SU-DHL-6 (cell line): Measurements from ENCODE around the gene PNPLA3.

Experiments
- H2AFZ ChIP-seq: fragments of 200-600 bp; sonication (generic); 2 replicates; pipeline ENCODE4 v1.6.1; 2014; ENCODE audit warnings: low read depth, mild to moderate bottlenecking, moderate library complexity, mixed read lengths, antibody characterized with exemption, low read length; ENCODE audit not compliant: severe bottlenecking
- H3F3A ChIP-seq: fragments of 200-600 bp; shearing (Covaris generic); 2 replicates; pipeline ENCODE4 v1.6.0; 2016; ENCODE audit warnings: antibody characterized with exemption, mild to moderate bottlenecking; ENCODE audit not compliant: insufficient read depth
- H3K27ac ChIP-seq: fragments of 200-600 bp; sonication (generic); 2 replicates; pipeline ENCODE4 v1.5.1; 2016; ENCODE audit warnings: low read depth, mild to moderate bottlenecking, low read length, moderate library complexity, mixed read lengths
- H3K27me3 ChIP-seq: fragments of 200-600 bp; sonication (generic), shearing (Covaris generic); 2 replicates; pipeline ENCODE4 v1.6.0; 2014; ENCODE audit warnings: mild to moderate bottlenecking, low read length
- H3K36me3 ChIP-seq: fragments of 200-600 bp; sonication (generic); 2 replicates; pipeline ENCODE4 v1.6.1; 2014; ENCODE audit warnings: mild to moderate bottlenecking, low read length, mixed read lengths
- H3K4me2 ChIP-seq: fragments of 300-600, 200-600 bp; shearing (Covaris generic), sonication (generic); 2 replicates; pipeline ENCODE4 v1.6.0; 2014; ENCODE audit warnings: low read length, low read depth, mild to moderate bottlenecking; ENCODE audit not compliant: poor library complexity, severe bottlenecking
- H3K4me3 ChIP-seq: fragments of 200-600 bp; sonication (generic); 2 replicates; pipeline ENCODE4 v1.5.1; 2014; ENCODE audit warnings: antibody characterized with exemption, low read length, mild to moderate bottlenecking, mixed read lengths; ENCODE audit not compliant: insufficient read depth, poor library complexity, severe bottlenecking
- H3K79me2 ChIP-seq: fragments of 200-600 bp; sonication (generic); 2 replicates; pipeline ENCODE4 v1.6.1; 2014; ENCODE audit warnings: mild to moderate bottlenecking, low read length, moderate library complexity; ENCODE audit not compliant: insufficient read depth
- H3K9ac ChIP-seq: fragments of 200-600 bp; sonication (generic); 2 replicates; pipeline ENCODE4 v1.7.0; 2014; ENCODE audit warnings: mild to moderate bottlenecking, low read length
- H3K9me2 ChIP-seq: fragments of 200-600 bp; sonication (generic); replicated peaks from 2 replicates; pipeline ENCODE4 v1.6.1; 2014; ENCODE audit warnings: low read length; ENCODE audit not compliant: insufficient read depth
- H3K9me3 ChIP-seq: fragments of 200-600 bp; sonication (generic); 2 replicates; pipeline ENCODE4 v1.6.1; 2014; ENCODE audit warnings: low read length, mixed read lengths; ENCODE audit not compliant: insufficient read depth
- H4K20me1 ChIP-seq: fragments of 200-600 bp; sonication (generic); 2 replicates; pipeline ENCODE4 v1.6.1; 2014; ENCODE audit warnings: low read depth, mild to moderate bottlenecking, antibody characterized with exemption, low read length, moderate library complexity, mixed read lengths
- EZH2phosphoT487 ChIP-seq: fragments of 200-600 bp; sonication (generic), shearing (Covaris generic); conservative IDR thresholded peaks from 2 replicates; pipeline ENCODE4 v1.6.1; 2018; ENCODE audit warnings: mild to moderate bottlenecking, antibody characterized with exemption, low read length, moderate library complexity, mixed read lengths
- TF ChIP-seq, protein P1 (sequence below): fragments of 200-600 bp; sonication (generic); IDR thresholded peaks from one replicate; pipeline ENCODE4 v1.5.1; 2017; ENCODE audit warnings: antibody characterized with exemption, mild to moderate bottlenecking, low read length, moderate library complexity; ENCODE audit not compliant: insufficient read depth, poor library complexity, severe bottlenecking

Gene PNPLA3

DNA sequence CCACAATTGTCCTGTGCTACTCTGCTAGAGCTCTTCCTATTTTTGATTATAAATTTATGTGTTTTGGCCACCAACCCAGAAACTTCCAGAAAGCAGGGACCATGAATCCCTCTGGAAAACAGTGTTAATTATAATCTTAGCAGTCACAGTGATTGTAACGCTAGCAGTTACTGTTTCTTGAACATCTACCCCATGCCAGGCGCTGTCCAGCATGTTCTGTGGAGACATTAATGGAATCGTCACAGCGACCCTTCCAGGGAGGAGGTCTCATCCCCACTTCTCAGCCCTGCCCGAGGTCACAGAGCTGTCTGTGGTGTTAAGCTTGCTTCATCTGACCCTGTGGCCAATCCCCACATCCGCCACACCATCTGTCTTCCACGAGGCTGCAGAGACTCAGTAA is 17.9 kb upstream of the PNPLA3 start:
- no peaks in the 10 kb centered on the region for H3F3A ChIP-seq
- no peaks in the 10 kb centered on the region for H3K9me3 ChIP-seq
- no peaks in the 10 kb centered on the region for H4K20me1 ChIP-seq
- H3K4me3 ChIP-seq = no peak overlapping the region
- no peaks in the 10 kb centered on the region for H3K27me3 ChIP-seq
- H3K4me2 ChIP-seq = no peak overlapping the region
- H3K9ac ChIP-seq = no peak overlapping the region
- H3K9me2 ChIP-seq = no peaks in the 10 kb centered on the region
- no peaks in the 10 kb centered on the region for H3K36me3 ChIP-seq
- H2AFZ ChIP-seq = no peak overlapping the region
- no peak overlapping the region for H3K27ac ChIP-seq
- H3K79me2 ChIP-seq = no peaks in the 10 kb centered on the region
- TF ChIP-seq, protein P1, sequence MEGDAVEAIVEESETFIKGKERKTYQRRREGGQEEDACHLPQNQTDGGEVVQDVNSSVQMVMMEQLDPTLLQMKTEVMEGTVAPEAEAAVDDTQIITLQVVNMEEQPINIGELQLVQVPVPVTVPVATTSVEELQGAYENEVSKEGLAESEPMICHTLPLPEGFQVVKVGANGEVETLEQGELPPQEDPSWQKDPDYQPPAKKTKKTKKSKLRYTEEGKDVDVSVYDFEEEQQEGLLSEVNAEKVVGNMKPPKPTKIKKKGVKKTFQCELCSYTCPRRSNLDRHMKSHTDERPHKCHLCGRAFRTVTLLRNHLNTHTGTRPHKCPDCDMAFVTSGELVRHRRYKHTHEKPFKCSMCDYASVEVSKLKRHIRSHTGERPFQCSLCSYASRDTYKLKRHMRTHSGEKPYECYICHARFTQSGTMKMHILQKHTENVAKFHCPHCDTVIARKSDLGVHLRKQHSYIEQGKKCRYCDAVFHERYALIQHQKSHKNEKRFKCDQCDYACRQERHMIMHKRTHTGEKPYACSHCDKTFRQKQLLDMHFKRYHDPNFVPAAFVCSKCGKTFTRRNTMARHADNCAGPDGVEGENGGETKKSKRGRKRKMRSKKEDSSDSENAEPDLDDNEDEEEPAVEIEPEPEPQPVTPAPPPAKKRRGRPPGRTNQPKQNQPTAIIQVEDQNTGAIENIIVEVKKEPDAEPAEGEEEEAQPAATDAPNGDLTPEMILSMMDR = no peak
- no peak for TF ChIP-seq EZH2phosphoT487

DNA sequence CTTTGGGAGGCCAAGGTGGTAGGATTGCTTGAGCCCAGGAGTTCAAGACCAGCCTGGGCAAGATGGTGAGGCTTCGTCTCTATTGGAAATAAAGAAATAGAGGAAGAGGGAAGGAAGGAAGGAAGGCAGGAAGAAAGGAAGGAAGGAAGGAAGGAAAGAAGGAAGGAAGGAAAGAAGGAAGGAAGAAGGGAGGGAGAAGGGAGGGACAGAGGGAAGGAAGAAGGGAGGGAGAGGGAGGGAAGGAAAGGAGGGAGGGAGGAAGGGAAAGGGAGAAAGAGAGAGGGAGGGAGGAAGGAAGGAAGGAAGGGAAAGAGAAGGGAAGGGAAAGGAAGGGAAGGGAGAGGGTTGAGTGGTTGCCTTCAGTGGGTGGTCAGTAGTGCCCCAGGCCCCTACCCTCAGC is 13.9 kb upstream of the PNPLA3 start:
- no peaks in the 10 kb centered on the region for H3K9me2 ChIP-seq
- H4K20me1 ChIP-seq = no peaks in the 10 kb centered on the region
- no peaks in the 10 kb centered on the region for H3K27me3 ChIP-seq
- H2AFZ ChIP-seq = no peak overlapping the region
- no peaks in the 10 kb centered on the region for H3K36me3 ChIP-seq
- no peak overlapping the region for H3K4me2 ChIP-seq
- TF ChIP-seq, protein P1 = no peak
- TF ChIP-seq EZH2phosphoT487 = no peak
- no peak overlapping the region for H3K27ac ChIP-seq
- H3K4me3 ChIP-seq = no peak overlapping the region
- H3K9ac ChIP-seq = no peak overlapping the region
- no peaks in the 10 kb centered on the region for H3F3A ChIP-seq
- H3K79me2 ChIP-seq = no peaks in the 10 kb centered on the region
- no peaks in the 10 kb centered on the region for H3K9me3 ChIP-seq

DNA sequence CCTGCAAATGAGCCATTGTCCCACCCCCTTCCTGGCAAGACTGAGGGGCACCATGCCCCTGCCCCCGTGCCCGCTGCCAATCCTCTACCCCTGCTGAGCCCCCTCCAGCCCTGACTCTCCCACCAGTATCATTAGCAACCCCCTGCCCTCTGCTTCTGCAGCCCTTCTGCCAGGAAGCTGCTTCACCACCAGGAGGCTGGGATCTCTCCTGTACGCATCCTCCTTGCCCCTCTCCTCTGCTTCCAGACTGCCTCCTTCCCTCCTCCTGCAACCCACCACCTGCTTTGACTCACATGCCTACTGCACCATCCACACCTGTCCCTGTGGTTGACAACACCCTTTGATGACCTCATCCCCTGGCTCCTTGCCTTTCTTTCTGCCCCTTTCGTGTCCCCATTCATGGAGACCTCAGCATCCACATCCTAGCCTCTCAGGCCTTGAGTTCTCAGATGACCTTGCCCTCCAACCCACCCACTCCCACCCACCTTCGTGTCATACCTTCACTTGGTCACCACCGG is 13.4 kb upstream of the PNPLA3 start:
- Histone ChIP-seq H3K4me2 (no peak overlapping the region), H3K79me2 (no peaks in the 10 kb centered on the region), H3K27me3 (no peaks in the 10 kb centered on the region), H3K4me3 (no peak overlapping the region), H2AFZ (no peak overlapping the region), H3K9ac (no peak overlapping the region), H3K9me2 (no peaks in the 10 kb centered on the region), H3K9me3 (no peaks in the 10 kb centered on the region), H3K27ac (no peak overlapping the region), H3K36me3 (no peaks in the 10 kb centered on the region), H3F3A (no peaks in the 10 kb centered on the region), H4K20me1 (no peaks in the 10 kb centered on the region)
- TF ChIP-seq, protein P1 = no peak
- TF ChIP-seq EZH2phosphoT487 = no peak

DNA sequence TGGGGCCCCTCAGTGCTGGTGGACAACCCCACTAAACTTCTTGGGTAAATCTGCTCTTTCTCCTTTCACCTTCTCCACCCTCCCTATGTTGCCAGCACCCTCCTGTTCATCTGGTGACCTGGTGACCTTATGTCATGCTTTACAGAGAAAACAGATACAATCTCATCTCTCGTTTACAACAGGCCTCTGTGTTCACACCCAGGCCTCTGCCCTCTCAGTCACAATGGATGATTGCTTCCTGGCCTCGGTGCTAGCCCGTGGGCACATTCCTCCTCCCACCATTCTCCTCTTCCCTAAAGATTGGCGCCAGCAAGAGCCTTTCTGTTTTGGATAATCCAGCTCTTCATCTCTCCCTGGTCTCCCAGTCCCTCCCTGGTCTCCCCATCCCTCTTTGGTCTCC is 12.3 kb upstream of the PNPLA3 start:
- H2AFZ ChIP-seq = no peak overlapping the region
- TF ChIP-seq, protein P1 = no peak
- no peak for TF ChIP-seq EZH2phosphoT487

More for the DNA sequence above, 12.3 kb upstream of the PNPLA3 start:
- Histone ChIP-seq H3F3A (no peaks in the 10 kb centered on the region), H3K4me2 (no peak overlapping the region), H3K27me3 (no peaks in the 10 kb centered on the region), H3K9me3 (no peaks in the 10 kb centered on the region), H3K27ac (no peak overlapping the region), H4K20me1 (no peaks in the 10 kb centered on the region), H3K9me2 (no peaks in the 10 kb centered on the region), H3K9ac (no peak overlapping the region), H3K36me3 (no peaks in the 10 kb centered on the region), H3K79me2 (no peaks in the 10 kb centered on the region), H3K4me3 (no peak overlapping the region)
